ENCODE measurements around the gene MMP28. TPM values are rescaled to one million over a fixed set of nuclear protein-coding genes. Genes with fewer than 3 reads are reported as not detected.
A peak's percentile ranks its signal among the peaks of the same experiment; 100 is the strongest.

MMP28 gene, protein sequence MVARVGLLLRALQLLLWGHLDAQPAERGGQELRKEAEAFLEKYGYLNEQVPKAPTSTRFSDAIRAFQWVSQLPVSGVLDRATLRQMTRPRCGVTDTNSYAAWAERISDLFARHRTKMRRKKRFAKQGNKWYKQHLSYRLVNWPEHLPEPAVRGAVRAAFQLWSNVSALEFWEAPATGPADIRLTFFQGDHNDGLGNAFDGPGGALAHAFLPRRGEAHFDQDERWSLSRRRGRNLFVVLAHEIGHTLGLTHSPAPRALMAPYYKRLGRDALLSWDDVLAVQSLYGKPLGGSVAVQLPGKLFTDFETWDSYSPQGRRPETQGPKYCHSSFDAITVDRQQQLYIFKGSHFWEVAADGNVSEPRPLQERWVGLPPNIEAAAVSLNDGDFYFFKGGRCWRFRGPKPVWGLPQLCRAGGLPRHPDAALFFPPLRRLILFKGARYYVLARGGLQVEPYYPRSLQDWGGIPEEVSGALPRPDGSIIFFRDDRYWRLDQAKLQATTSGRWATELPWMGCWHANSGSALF
- total RNA-seq, result 0.52 and 1.8 TPM in 2 replicates

DNA sequence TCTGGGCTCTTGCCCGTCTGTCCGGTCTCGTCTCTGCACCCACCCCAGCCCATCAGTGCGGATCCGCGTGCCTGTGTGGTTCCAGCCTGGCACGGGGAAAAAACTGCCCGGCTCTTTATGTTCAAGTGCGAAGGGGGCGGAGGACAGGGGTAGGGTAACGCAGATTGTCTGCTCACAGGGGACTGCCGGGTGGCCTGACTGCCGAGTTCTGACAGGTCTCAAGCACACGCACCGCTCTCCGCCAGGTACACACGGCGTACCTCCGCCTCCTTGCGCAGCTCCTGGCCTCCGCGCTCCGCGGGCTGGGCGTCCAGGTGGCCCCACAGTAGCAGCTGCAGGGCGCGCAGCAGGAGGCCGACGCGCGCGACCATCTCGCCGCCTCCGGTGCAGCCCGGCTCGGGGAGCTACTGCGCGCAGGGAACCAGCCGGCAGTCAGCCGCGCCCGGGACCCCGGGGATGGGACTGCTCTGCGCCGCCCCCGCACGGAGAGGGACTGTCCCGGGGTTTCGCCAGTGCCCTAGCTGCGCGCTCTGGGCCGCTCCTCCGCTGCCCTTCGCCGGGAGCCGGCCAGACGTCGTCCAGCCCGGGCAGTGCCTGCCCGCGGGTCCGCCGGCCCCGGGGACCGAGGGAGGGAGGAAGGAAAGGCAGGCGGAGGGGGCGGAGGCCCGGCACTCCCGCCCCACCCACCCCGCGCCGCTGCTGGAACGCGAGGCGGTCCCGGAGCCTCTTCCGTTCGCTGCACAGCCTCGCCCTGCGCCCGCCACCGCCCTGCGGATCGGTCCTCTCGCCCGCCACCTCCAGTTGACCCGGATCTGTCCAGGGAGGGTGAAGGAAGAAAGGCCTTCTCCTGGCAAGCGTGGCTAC, at the start of gene MMP28:
Gene MMP28, minus strand, starts transcription at position 635 of the 864 bp plus-strand sequence. Its CDS starts 264 bp downstream, at position 371.
- DNase-seq (ENCODE audit: low read depth), result no peak

DNA sequence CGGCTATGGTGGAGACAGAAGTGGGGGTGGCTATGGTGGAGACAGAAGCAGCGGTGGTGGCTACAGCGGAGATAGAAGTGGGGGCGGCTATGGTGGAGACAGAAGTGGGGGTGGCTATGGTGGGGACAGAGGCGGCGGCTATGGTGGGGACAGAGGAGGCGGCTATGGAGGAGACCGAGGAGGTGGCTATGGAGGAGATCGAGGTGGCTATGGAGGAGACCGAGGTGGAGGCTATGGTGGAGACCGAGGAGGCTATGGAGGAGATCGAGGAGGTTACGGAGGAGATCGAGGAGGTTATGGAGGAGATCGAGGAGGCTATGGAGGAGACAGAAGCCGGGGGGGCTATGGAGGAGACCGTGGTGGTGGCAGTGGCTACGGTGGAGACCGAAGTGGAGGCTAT, 49.1 kb upstream of the MMP28 start:
- no peak for DNase-seq (ENCODE audit: low read depth)

DNA sequence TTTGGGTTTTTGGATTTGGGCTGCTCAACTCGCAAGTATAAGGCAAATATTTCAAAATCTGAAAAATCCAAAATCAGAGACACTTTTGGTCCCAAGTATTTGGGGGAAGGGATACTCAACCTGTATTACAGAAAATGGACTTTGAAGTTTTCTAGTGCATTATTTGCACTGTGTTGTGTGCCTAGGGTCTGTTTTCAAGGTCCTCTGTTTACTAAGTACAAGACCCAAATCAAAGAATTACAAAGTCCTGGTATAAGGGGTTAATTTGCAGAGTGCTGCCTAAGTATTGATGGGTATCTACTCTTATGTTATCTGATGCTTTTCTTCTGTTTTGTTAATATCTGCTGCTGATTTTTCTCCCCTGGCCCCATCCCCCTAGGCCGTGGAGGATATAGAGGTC, 48.3 kb upstream of the MMP28 start:
- DNase-seq (ENCODE audit: low read depth), result no peak

DNA sequence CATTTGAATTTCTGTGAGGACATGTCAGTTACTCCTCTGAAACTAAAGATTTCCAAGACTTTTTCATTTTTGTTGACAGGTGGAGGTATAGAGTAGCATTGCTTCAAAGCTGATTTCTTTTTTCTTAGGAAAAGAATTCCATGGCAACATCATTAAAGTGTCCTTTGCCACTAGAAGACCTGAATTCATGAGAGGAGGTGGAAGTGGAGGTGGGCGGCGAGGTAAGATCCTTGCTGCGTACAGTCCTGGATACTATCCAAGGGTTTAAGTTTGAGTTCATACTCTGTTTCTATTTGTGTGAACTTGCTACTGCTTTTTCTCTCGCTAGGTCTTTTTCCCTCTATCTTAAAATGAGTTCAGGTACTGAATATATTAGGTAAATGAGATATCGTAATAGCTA, 46.8 kb upstream of the MMP28 start:
- no peak for DNase-seq (ENCODE audit: low read depth)

DNA sequence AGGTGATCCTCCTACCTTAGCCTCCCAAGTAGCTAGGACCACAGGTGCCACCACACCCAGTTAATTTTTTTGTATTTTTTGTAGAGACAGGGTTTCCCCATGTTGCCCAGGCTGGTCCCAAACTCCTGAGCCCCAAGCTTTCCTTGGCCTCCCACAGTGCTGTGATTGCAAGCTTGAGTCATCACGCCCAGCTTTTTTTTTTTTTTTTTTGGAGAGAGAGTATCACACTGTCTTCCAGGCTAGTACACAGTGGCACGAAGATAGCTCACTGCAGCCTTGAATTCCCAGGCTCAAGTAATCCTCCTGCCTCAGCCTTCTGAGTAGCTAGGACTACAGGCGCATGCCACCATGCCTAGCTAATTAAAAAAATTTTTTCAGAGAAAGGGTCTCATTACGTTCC, 46.1 kb upstream of the MMP28 start:
- DNase-seq (ENCODE audit: low read depth), result no peak

DNA sequence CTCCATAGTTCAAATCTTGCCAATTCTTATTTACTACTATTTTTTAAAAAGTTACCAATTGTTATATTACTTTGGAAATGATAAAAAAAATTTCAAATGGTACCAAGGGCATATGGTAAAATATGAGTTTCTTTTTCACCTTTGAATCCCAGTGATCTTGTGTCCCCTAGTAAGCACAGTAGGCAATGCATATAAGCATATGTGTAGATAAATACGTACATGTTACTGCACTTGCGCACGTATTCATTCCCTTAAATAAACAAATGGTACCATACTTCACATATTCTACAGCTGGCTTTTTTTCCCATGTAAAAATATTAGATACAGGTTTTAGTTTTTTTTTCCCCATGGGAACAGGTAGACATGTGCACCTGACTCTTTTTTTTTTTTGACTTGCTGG, 45.7 kb upstream of the MMP28 start:
- DNase-seq (ENCODE audit: low read depth), result no peak

DNA sequence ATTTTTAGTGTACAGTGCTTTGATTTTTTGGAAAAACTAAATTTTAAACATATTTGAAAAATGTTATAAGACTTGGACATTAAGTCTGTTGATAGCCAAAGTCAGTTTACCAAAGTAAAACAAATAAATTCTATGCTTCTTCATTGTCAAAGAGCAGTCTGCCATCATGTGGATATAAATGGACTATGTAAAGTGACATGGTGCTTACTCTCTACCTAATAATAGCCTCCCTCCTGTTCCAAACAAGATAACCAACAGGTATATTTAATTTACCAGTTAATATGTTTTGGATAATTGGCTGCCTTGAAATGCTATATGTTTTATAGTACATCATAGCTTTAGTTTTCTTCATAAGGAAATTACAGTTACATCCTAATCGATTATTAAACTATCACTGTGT, 29.8 kb upstream of the MMP28 start:
- no peak for DNase-seq (ENCODE audit: low read depth)

DNA sequence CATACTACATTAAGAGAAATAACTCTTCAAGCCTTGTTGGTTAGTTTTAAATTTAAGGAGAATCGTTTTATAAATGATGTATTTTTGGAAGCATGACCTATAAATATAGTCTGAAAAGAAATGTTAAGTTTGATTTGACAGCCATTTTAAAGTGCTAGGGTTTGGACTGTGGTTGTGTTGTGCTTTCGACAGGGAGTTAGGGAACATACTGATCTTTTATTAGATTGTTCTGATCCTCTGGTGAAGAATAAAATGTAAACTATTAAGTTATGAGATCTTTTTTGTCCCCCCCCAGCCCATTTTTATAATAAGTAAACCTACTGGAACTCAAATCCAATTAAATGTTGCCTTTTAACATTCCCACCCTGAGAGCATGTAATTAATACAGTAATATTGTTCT, 25.9 kb upstream of the MMP28 start:
- DNase-seq (ENCODE audit: low read depth), result no peak

DNA sequence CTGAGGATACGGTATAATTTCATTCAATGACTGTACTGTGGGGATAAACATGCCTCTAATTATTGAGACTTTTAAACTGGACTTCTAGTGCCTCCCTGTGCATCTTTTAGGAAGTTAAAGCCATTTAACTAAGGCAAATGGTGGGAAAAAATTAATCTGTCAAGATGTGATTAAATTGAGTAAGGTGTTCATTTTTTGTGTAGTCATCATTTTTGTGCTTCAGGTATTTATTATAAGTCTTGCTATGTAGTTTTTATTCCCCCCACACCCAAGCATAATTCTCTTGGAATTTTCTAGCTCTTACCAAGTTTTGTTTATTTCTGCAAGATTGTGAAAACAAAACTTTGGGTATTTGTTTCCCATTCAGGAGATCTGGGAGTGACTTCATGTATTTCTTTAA, 24.0 kb upstream of the MMP28 start:
- no peak for DNase-seq (ENCODE audit: low read depth)

DNA sequence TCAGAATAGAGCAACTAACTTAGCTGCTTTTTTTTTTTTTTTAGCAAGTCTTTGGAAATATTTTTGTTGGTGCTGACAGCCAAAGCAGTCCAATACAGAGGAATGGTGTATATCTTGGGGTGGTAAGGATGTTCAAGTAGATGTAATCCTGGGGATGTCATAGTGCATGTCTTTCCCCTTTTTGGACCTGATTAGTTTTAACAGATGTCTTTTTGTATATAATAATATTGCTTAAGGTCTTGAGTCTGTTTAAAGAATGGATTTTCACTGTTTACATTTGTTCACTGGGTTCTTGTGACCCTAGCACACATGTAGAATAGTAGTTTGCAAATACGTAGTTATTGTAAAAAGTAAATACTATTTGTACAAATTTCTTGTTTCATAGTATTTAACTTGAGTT, 21.8 kb upstream of the MMP28 start:
- no peak for DNase-seq (ENCODE audit: low read depth)

DNA sequence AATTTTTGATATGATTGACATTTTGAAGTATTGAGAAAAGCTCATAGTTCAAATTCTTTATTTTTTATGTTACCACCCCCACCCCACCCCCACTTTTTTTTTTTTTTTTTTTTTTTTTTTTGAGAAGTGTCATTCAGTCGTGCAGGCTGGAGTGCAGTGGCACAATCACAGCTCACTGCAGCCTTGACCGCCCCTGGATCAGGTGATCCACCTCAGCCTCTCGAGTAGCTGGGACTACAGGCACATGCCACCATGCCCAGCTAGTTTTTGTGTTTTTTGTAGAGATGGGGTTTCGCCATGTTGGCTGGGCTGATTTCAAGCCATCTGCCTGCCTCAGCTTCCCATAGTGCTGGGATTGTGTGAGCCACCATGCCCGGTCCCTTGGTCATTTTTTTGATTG, 21.3 kb upstream of the MMP28 start:
- DNase-seq (ENCODE audit: low read depth), result no peak

DNA sequence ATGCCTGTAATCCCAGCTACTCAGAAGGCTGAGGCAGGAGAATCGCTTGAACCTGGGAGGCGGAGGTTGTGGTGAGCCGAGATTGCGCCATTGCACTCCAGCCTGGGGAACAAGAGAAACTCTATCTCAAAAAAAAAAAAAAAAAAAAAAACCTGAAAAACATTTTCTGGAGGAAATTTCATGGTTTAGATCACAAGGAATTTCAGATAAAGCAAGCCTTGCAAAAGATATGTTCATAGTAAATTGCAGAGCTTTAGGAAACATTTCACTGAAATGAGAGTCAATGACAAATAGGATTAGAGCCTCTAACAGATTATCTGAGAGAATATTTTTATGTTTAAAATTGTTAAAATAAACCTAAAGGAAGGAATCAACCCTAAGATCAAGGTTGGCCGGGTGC, 17.0 kb upstream of the MMP28 start:
- DNase-seq (ENCODE audit: low read depth), result no peak

DNA sequence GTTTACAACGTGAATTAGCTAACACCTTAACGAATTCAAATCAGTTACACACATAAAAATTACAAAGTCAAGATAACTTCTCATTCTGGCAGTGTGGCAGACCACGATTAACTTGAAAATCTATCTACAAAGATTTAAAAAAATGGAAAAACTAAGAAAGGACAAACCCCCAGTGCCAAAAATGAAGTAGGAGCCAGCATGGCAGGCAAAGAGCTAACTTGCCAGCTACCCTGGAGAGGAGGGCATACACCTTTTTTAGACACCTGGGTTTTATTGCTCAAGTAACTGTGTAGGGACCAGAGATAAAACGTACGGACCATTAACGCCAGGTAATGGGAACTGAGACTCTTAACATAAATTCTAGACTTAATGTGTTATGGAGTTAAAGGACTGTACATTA, 16.3 kb upstream of the MMP28 start:
- DNase-seq (ENCODE audit: low read depth), result no peak

DNA sequence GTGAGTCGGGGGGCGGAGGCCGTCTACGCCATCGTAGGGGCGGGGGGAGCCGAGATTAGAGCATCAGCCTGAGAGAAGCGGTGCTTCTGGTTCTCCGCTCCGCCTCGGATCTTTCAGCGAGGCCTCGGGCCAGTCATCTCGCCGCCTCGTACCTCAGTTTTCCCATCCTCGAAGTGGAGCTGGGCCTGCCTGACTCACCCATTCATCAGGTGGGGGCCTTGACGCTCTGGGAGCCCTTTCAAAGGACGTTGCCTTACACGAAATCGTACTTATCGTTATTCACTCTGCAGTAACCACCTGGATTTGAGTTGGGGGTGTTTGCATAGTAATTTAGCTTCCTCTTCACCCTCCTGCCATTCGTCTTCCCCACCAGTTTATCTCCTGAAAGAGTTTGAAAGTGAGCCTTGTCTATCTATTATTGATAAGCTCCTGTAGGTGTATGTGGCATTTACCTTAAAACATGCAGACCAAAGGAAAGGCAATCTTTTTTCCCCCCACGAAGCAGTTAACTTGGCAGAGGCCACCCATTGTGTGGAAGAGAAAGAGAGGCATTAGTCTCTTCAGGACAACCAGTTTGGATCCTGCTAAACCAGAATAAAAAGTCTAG, 14.5 kb upstream of the MMP28 start:
- DNase-seq (ENCODE audit: low read depth), result no peak

DNA sequence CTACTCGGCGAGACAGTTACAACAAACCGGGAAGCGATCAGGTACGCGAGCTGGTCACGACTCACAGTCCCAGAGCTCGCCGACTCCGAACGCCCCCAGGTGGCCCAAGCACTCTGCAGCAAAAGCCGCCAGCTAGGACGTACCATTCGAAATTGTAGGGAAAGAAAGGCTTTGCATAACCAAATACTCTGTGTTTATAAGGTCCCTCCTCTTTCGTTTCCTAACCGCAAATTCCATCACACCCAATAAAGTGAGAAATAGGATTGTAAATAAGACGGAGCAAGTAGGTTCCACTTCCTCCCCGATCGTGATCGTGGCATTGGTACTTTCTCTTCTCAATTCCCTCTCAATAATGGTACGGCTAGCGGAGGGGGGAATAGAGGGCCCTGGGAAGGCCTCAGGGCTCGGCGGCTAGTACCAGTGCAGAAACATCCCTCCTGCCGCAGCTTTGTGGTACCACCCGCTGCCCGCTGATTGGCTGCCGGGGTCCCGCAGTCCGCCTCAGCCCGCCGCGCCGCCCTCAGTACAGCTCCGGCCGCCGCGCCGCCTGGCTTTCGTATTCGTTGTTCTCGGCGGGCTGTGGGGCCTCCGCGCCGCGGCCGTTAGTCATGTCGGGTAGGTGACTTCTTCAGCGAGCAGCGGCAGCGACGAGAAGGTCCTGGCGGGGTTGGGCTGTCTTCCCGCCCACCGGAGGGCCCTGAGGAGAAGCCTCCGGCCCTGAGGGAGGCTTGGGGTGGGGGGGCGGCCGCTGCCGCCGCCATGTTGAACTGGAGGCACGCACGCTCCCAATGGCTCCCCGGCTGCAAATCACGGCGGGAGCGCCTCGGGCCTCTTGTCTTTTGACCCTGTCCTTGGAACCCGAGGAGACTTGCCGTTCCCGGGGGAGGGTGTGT, 13.8 kb upstream of the MMP28 start, which contains the start of gene TAF15:
Gene TAF15, plus strand, starts transcription at position 523 of the 893 bp plus-strand sequence. Its CDS starts 86 bp downstream, at position 609.
- peak; percentile 94 for DNase-seq (ENCODE audit: low read depth)

DNA sequence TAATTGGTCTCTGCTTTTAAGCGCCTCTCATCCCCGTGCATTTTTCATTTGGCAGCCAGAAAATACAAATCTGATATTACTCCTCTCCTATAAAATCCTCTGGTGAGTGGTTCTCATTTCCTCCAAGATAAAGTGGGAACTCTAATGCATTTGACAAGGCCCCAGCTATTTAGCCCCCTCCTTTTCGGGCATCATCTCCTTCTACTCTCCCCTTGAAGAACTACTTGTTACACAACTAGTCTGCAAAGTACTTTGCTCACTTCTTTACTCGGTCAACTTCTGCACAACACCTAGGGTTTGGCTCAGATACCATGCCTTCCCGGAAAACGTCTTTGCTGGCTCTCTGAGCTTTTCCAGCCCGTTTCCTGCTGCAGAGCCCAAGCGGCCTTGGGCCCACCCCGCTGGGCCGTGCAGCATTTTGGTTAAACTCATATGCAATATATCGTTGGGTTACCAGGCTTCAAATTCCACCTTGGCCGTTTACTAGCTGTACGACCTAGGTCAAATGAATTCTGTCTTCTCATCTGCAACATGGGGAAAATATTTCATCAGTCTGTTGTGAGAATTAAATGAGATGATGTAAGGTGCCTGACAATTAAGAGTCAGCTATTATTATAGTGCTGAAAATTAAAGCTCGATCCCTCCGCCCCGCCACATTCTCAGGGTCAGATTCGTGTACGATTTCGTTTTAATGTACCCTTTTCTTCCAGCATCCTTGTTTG, 13.0 kb upstream of the MMP28 start:
- peak; percentile 21 for DNase-seq (ENCODE audit: low read depth)

DNA sequence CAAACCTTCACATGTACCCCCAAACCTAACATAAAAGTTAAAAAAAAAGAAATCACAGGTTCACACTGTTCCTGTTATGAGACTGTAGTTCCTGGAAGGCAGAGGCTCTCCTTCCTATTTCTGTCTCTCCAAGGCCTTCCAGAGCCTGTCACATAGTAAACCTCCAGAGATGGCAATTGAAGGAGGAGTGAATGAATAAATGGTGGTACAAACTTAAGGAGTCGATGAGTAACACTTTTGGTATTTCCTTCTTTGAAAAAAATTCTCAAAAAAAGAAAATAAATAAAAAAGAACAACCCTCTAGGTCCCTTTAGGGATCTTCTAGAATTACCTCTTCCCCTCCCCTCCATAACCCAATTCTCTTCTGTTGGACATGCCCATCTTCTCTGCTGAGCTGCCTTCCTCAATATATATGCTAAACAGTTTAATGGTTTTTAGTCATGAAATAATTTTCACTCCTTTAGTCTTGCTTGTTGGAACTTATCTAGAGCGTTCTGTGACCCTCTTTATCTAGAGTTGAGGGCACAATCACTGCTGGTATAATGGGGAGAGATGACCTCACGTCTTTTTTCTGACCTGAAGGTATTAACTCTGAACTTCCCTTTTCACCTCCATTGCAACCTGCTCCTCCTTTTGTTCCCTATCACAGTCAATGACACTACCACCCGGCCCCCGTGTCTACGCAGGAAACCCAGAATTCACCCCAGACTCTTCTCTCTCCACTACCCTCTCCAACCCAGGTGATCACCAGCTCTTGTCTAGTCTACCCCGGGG, 12.1 kb upstream of the MMP28 start:
- DNase-seq (ENCODE audit: low read depth), result peak; percentile 64

DNA sequence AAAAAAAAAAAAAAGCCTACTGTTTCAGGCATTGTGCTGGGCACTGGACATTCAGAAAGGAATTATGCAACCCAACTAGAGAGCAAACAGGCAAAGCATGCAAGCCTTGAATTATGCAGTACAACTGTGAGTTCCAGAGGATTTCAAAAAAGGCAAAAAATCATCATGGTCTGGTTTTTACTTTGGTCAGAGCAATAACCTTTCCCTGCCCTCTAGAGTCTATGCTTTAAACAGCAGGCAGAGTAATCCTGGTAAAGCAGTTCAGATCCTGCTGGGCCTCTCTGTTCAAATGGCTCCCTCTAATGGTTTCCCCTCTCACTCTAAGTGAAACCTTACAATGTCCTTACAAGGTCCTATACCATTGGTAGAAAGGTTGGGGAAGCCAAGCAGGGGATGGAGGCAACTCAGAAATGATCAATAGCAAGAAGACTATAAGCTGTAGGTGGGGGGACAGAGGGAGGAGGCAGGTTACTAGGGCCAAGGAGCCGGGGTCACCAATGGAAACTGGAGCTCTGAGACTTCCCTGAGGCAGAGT, 9.3 kb upstream of the MMP28 start:
- DNase-seq (ENCODE audit: low read depth), result peak; percentile 92

DNA sequence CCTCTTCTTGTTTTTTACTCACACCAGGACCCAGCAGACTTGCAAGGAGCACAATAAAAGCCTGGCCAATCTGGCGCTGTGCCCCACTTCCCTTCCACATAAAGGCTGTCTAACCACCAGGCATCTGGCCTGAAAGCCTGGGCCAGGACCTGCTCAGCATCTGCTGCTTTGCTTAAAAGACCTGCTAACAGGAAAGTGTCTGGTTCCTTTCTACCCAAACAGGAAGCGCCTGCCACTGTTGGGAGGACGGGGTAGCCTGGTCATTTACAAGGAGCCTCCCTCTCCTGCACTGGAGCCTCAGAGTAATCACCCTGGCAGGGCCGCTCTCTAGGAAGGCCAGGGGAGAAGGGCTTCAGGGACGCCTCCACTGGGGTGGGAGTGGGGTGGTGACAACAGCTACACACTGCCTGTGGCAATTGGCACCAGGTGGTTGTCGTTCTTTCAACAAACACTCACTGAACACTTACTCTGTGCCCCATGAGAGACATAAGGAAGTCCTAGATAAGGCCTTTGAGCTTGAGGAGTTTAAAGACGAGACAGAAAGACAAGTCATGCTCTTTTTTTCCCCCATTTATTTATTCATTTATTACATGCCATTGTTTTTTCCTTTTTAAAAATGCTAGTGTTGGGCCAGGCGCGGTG, 6.3 kb upstream of the MMP28 start:
- no peak for DNase-seq (ENCODE audit: low read depth)

All from renal cortical epithelial cell (primary cell).